ENCODE results near the gene PRODH. TPM values are rescaled to one million over a fixed set of nuclear protein-coding genes. Genes with fewer than 3 reads are reported as not detected.
"Not testable (repeated sequence)": the region's sequence is repeated elsewhere in the genome, so short reads cannot be mapped to it uniquely, and the experiment has no call there.

PRODH gene
- total RNA-seq, 2 donors from 2014 or later: 0.33 to 3.4 TPM

- DNase-seq (ENCODE audit: low spot score); intact Hi-C loops (cut with DNase I): not testable (repeated sequence)
These were observed 33.3 kb upstream of the PRODH start for GRCh38 chr22:18969158-18969942.

GRCh38 chr22:18968011-18968749 lies 32.1 kb upstream of the PRODH start:
- intact Hi-C loops (cut with DNase I): no loop called here
- DNase-seq (ENCODE audit: low spot score): peak; percentile 78

GRCh38 chr22:18967391-18968010 lies 31.4 kb upstream of the PRODH start:
- intact Hi-C loops (cut with DNase I): not testable (repeated sequence)
- DNase-seq (ENCODE audit: low spot score): peak; percentile 78

- intact Hi-C loops (cut with DNase I): no loop called here
- peak; percentile 53 for DNase-seq (ENCODE audit: low spot score)
These were observed 30.7 kb upstream of the PRODH start for GRCh38 chr22:18966748-18967147.

- intact Hi-C loops (cut with DNase I): no loop called here
- DNase-seq (ENCODE audit: low spot score): peak; percentile 70
These were observed 29.7 kb upstream of the PRODH start for GRCh38 chr22:18965526-18966421.

DNA sequence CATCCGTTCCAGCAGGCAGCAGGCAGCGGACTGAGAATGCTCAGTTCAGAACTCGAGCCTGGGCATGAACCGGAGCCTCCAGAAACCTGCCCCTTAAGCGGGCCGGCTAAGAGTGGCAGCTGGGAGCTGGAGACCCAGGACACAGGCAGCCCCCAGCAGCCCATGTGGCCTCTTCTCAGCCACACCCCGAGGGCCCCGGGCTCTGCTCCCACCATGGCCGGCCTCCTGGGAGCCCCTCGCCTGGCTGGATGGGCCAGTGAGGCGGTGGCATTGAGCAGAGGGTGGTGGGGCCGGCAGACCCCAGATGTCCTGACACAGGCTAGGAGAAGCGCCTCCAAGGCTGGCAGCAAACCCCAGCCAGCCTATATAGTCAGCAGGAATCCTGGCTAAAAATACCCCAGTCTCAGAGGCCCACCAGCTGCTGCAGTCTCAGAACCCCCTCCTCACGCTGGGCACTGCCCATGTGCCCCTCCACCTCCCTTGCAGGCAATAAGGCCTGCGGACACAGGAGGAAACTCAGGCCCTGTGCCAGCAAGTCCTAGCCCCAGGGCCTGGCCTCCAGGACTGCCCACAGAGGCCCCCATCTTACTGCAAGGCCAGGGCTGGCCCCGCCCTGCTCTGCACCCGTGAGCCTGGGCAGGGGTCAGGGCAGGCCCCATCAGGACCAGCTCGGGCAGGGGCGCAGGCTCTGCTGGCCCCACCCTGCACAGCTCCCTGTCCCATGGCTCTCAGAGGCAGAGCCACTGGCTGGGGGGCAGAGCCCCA lies 28.6 kb upstream of the PRODH start:
- peak; percentile 71 for DNase-seq (ENCODE audit: low spot score)
- intact Hi-C loops (cut with DNase I): not testable (repeated sequence)

DNA sequence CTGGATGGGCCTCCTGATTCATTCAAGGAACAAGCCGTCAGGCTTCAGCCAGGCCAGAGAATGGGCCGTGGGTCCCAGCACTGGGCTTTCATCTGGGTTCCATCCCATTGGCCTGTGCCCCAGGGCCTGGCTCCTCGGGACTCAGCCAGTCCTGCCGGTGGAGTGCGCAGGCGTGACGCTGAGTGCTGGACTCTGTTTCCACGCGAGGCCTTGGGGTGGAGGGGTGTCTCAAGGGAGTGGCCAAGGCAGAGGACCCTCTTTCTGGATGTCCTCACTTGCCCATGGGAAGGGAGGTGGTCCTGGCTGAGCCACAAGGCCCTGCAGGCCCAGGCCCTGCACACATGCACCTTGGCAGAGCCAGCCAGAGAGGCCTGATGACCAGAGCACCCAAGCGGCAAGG lies 28.0 kb upstream of the PRODH start:
- peak; percentile 66 for DNase-seq (ENCODE audit: low spot score)
- intact Hi-C loops (cut with DNase I): not testable (repeated sequence)

DNA sequence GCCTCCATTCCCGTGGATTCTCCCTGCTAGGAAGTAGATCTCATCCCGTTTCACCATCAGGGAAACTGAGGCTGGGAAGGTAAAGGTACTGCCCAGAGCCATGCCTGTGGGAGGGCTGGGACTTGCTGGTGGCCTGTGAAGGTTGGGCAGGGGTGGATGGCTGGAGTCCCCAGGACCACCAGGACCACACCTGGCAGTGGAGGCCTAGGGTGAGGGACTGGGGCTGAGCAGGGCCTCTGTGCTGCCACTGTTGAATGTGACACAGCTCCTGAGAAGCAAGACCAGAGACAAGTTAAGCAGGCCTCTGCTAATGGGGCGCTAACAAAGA lies 26.2 kb upstream of the PRODH start:
- no peak for DNase-seq (ENCODE audit: low spot score)
- intact Hi-C loops (cut with DNase I): no loop called here

GRCh38 chr22:18961632-18962307 lies 25.7 kb upstream of the PRODH start:
- DNase-seq (ENCODE audit: low spot score): peak; percentile 62
- intact Hi-C loops (cut with DNase I): not testable (repeated sequence)

DNA sequence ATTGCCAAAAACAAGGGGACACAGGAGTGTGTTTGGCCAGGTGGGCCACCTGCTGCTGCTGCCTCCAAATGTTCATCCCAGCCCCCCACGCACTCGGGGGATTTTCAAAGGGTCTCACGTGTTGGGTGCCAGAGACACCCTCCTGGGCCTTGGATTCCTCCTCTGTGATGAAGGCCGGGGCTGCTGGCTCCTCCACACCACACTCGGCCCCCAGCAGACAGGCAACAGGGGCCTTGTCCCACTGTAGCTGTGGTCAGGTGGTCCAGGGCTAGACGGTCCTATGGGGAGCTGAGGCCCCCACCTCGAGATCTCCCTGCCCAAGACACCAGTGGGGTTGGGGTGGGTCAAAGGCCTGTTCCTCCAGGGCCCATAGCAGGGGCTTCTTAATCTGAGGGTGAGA lies 25.1 kb upstream of the PRODH start:
- DNase-seq (ENCODE audit: low spot score); intact Hi-C loops (cut with DNase I): not testable (repeated sequence)

GRCh38 chr22:18960166-18960820 lies 24.2 kb upstream of the PRODH start:
- intact Hi-C loops (cut with DNase I): not testable (repeated sequence)
- DNase-seq (ENCODE audit: low spot score): peak; percentile 57

DNA sequence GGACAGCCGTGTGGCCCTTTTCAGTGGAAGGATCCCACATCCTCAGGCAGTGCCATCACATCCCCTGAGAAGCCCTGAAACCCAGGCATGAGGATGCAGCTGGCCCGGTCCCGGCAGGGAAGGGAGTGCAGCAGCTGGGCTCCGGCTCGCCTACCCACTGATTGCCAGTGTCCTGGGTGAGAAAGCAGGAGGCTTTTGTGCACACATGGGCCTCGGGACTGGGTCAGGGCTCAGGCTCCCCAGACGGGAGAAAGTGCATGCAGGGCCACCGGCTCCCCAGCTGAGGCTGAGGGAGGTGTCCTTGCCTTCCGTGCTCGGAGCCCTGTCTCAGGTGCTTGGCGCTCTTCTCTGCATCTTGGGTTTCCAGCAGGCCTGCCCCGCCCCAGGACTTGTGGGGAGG lies 23.6 kb upstream of the PRODH start:
- intact Hi-C loops (cut with DNase I): not testable (repeated sequence)
- peak; percentile 58 for DNase-seq (ENCODE audit: low spot score)

- peak; percentile 73 for DNase-seq (ENCODE audit: low spot score)
- intact Hi-C loops (cut with DNase I): not testable (repeated sequence)
These were observed 23.2 kb upstream of the PRODH start for GRCh38 chr22:18959266-18959665.

DNA sequence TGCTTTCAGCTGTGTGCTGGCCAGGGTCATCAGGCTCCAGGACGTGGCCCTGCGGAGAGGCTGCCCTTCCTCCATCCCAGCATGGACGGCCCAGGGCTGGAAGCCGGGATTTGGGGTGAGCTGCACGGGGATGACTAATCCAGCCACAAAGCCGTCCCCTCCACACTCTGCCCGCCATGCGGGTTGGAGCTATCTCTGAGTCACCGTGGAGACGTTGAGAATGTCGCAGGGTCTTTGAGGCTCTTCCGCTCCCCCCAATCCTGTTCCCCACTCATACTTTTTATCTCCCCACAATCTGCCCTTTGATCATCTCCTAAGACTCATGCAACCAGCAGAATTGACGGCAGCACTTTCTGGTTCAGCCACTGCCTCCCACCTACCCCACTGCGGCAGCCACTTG lies 22.6 kb upstream of the PRODH start:
- intact Hi-C loops (cut with DNase I): not testable (repeated sequence)
- DNase-seq (ENCODE audit: low spot score): peak; percentile 44

DNA sequence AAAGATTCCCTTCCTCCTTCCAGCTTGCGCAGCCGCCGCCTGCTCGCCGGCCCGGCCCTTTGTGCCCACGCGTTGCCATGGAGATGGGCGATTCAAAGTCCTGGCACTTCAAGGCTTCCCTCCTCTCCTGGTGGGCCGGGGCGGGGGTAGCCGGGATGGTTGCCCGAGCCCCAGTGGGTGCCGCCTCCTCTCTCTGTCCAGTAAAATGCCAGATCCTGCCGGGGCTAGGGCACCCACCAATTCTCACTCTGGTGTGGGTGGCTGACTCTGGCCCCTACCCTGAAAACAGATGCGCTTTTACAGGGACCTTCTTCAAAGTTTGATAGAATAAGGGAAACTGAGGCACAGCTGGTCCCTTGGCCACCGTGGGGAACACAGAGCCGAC lies 22.2 kb upstream of the PRODH start:
- intact Hi-C loops (cut with DNase I): not testable (repeated sequence)
- peak; percentile 46 for DNase-seq (ENCODE audit: low spot score)

DNA sequence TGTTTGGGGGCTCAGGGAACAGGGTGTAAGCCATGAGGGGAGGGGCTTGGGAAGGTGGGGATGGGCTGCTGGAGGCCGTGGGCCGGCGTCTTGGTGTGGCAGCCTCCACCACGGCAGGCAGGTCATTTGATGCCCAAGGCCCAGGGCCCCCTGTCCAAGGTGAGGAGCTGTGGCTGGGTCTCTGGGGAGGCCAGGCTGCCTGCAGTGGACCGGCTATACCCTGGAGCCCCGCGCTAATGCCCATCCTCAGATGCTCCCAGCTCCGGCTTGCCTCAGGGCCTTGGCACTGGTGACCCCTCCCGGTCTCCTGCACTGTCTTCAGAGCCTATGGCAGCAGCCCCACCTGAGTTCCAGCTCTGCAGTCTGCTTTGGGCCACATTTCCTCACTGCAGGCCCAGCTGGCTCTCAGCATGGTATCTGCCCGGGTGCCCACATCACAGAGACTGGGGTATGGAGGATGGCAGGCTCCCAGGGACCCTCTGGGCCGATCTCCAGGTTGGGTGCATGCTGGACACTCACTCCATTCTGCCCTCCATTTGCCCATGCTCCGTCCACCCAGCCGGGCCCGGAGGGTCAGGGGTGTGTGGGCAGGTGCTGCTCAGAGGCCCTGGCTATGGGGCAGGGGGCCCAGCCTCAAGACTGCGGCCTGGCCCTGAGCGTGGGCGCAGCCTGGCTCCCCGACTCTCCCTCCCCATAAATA lies 21.7 kb upstream of the PRODH start:
- intact Hi-C loops (cut with DNase I): not testable (repeated sequence)

DNA sequence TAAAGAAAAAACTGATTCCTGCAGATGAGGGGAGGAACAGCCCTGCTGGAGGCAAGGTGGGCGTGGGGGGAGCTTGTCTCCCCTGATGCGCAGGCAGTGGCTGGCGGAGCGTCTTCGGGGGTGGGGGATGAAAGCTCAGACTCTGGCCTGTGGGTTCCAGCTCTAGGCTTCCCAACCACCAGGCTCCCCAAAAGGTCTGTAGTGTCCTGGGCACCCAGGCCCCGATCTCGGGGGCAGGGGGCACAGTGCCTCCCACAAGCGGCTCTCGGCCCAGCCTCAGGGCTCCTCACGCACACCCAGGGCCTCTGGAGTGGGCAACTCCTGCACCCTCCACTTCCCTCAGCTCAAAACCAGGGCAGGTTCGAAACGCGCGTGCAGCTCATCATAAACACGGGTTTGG lies 20.9 kb upstream of the PRODH start:
- intact Hi-C loops (cut with DNase I); DNase-seq (ENCODE audit: low spot score): not testable (repeated sequence)

More for the DNA sequence above, 21.7 kb upstream of the PRODH start:
- peak; percentile 68 for DNase-seq (ENCODE audit: low spot score)

Measured in posterior vena cava (tissue), 2 donors.